DND-41 (cell line): Measurements from ENCODE around the gene GLIPR2.

ENCODE experiments used
- CTCF ChIP-seq: IDR thresholded peaks from 2 replicates; pipeline ENCODE4 v1.5.1; 2012; ENCODE audit warnings: borderline replicate concordance, low read length, moderate library complexity, mild to moderate bottlenecking; ENCODE audit not compliant: poor library complexity, severe bottlenecking; ENCODE audit errors: extremely low read depth
- EZH2 ChIP-seq: IDR thresholded peaks from 3 replicates; pipeline ENCODE4 v1.6.1; 2012; ENCODE audit warnings: borderline replicate concordance, low read depth, mild to moderate bottlenecking, moderate library complexity, low read length, inconsistent platforms; ENCODE audit not compliant: severe bottlenecking

DNA sequence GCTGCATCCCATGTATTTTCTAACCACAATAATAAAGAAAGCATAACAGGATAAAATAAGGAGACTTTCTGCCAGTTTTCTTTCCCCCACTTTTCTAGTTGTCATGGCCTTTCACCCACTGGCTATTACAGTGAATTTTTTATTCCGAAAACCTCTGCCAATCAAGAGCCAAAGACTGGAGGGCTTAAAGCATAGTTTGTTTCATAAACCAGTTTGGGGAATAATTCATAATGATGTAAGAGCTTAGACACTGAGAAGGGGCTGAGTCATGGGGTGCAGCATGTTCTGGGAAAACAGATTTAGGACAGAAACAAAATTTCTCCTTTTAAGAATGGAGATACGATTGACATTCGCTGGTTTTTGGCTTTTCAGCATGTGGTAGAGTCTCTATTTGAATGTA is 4.4 kb upstream of the GLIPR2 start:
- TF ChIP-seq CTCF (no peak), EZH2 (no peak)
